ENCODE data around the gene ACP3.

Gene ACP3

GRCh38 chr3:132399054-132399929, 82.1 kb downstream of the ACP3 start:
- Mint-ChIP-seq H3K4me3 (no peak overlapping the region), H3K9me3 (ENCODE audit: low read depth) (no peaks in the 10 kb centered on the region), H3K27me3 (no peaks in the 10 kb centered on the region), H3K4me1 (ENCODE audit: low read depth) (no peaks in the 10 kb centered on the region), H3K36me3 (no peaks in the 10 kb centered on the region), H3K27ac (no peak overlapping the region)

DNA sequence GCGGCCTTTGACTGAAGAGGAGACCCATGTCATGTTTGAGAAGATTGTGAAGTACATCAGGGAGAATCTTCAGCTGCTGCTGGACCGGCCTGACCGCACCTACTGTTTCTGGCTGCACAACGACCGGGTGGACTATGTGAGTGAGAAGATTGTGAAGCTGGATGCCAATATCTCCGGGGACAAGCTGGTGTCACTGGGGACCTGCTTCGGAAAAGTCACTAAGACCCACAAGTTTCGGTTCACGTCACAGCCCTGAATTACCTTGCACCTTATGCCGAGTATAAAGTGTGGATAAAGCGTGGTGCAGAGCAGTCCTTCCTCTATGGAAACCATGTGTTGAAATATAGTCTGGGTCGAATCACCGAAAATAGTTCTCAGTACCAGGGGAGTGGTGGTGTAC, 84.0 kb downstream of the ACP3 start:
- no peaks in the 10 kb centered on the region for H3K27me3 Mint-ChIP-seq
- no peak overlapping the region for H3K27ac Mint-ChIP-seq
- H3K4me3 Mint-ChIP-seq = no peak overlapping the region
- H3K4me1 Mint-ChIP-seq (ENCODE audit: low read depth) = no peaks in the 10 kb centered on the region
- no peaks in the 10 kb centered on the region for H3K9me3 Mint-ChIP-seq (ENCODE audit: low read depth)
- no peaks in the 10 kb centered on the region for H3K36me3 Mint-ChIP-seq

GRCh38 chr3:132404276-132404675, 87.1 kb downstream of the ACP3 start:
- H3K4me1 Mint-ChIP-seq (ENCODE audit: low read depth) = no peaks in the 10 kb centered on the region
- no peaks in the 10 kb centered on the region for H3K9me3 Mint-ChIP-seq (ENCODE audit: low read depth)
- H3K27ac Mint-ChIP-seq = no peak overlapping the region
- no peaks in the 10 kb centered on the region for H3K36me3 Mint-ChIP-seq
- H3K27me3 Mint-ChIP-seq = no peaks in the 10 kb centered on the region
- H3K4me3 Mint-ChIP-seq = no peak overlapping the region

DNA sequence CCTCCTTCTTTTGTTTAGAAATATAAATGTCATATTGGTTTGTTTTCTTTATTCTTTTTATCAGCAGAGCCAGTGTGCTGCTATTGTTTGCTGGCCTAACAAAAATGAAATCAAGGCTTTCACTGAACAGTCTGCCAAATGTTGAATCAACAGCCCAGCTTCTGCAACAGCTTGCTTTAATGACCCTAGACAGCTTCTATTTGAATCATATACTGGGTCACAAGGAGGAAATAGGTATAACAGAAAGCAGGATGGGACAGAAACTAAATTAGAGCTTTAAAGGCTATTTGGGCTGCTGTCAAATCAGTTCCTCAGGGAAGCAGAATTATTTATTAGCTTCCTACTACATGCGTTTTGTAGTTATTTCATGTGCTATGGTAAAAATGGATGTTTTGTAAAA, 88.0 kb downstream of the ACP3 start:
- Mint-ChIP-seq H3K27ac (no peak overlapping the region), H3K36me3 (no peaks in the 10 kb centered on the region), H3K4me3 (no peak overlapping the region), H3K9me3 (ENCODE audit: low read depth) (no peaks in the 10 kb centered on the region), H3K27me3 (no peaks in the 10 kb centered on the region), H3K4me1 (ENCODE audit: low read depth) (no peaks in the 10 kb centered on the region)

DNA sequence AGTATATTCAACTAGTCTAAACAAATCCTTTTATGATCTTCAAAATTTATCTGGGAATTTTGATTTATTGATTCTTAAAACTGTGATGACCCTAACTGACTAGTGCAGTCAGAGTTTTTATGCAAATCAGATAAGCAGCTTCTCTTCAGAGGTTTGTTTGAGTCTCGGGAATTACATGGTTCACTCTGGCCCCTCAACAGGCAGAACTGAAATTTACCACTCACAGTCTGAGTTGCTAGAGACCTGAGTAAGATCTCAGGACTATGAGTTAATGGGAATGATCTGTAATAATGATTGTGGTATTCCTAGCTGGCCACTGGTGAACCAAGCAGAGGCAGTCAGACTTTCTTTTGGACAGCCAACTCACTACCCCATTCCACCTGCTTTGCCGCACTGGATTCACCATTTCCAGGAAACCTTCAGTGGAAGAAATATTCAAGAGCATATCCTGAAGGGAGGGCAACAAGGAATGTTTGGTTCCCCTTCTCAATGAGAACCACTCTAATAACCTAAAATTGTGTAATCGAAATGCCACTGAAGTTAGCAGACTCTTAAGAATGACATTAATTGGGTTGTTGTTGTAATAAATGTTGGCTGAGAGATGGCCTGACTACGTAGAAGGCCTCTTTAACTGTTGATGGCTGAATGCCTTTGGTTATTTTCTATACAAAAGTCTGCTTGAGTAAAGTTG, 88.5 kb downstream of the ACP3 start:
- Mint-ChIP-seq H3K4me1 (ENCODE audit: low read depth) (no peaks in the 10 kb centered on the region), H3K36me3 (no peaks in the 10 kb centered on the region), H3K27me3 (peaks cover 1% of the 10 kb centered on the region), H3K9me3 (ENCODE audit: low read depth) (no peaks in the 10 kb centered on the region), H3K27ac (no peak overlapping the region), H3K4me3 (no peak overlapping the region)

GRCh38 chr3:132406587-132406986, 89.4 kb downstream of the ACP3 start:
- Mint-ChIP-seq H3K4me1 (ENCODE audit: low read depth) (no peaks in the 10 kb centered on the region), H3K27me3 (peaks cover 1% of the 10 kb centered on the region), H3K9me3 (ENCODE audit: low read depth) (no peaks in the 10 kb centered on the region), H3K36me3 (no peaks in the 10 kb centered on the region), H3K27ac (no peak overlapping the region), H3K4me3 (no peak overlapping the region)

DNA sequence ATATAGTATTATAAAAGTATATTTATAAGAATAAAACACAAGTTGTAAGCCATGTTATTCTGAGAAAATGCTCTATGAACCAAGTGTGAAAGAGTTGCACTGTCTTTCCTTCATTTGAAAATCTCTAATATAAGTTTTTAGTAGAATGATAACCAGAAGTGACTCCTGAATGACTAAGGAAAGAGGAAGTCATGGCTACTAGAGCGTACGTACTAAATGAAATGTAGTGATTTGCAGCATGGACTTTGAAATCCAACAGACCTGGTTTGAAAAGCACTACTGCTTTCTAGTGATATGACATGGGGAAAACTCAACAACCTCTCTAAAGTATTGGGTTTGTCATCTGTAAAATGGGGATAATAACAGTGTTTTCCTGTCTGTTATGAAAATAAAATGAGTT, 89.8 kb downstream of the ACP3 start:
- Mint-ChIP-seq H3K4me3 (no peak overlapping the region), H3K36me3 (no peaks in the 10 kb centered on the region), H3K27me3 (peaks cover 1% of the 10 kb centered on the region), H3K4me1 (ENCODE audit: low read depth) (no peaks in the 10 kb centered on the region), H3K9me3 (ENCODE audit: low read depth) (no peaks in the 10 kb centered on the region), H3K27ac (no peak overlapping the region)
